ENCODE results near the gene RIPOR3. TPM values are rescaled to one million over a fixed set of nuclear protein-coding genes. Genes with fewer than 3 reads are reported as not detected.
A peak's percentile ranks its signal among the peaks of the same experiment; 100 is the strongest.

RIPOR3 gene
- total RNA-seq, 1 experiment from 2014 or later: 0.46 TPM

GRCh38 chr20:50567860-50568548 lies 123.3 kb downstream of the RIPOR3 start:
- H3K27ac Mint-ChIP-seq: no peak overlapping the region
- no peak overlapping the region for H2BK5ac ChIP-seq (ENCODE audit: insufficient read length, low read length)
- TF ChIP-seq CTCF (conservative IDR thresholded peaks at IDR 0.05): no peak
- WGBS (ENCODE audit: extremely low coverage, insufficient read length, low lambda C conversion rate): no CpG with 5 or more reads among the region's 18 CpGs
- H2BK20ac ChIP-seq (ENCODE audit: low read depth, low read length, poor library complexity, severe bottlenecking): no peak overlapping the region
- H2BK12ac ChIP-seq (ENCODE audit: insufficient read length, low read depth, low read length): no peak overlapping the region
- H3K9ac ChIP-seq (ENCODE audit: extremely low read depth, insufficient read length, low read length): no peak overlapping the region
- H3K27ac ChIP-seq (ENCODE audit: insufficient read length, low read depth, low read length): no peak overlapping the region
- H2AK5ac ChIP-seq (ENCODE audit: insufficient read length, low read length): no peak overlapping the region
- no peaks in the 10 kb centered on the region for H3K9me3 ChIP-seq (ENCODE audit: control insufficient read depth, low read depth, low read length)
- no peaks in the 10 kb centered on the region for H3K27me3 ChIP-seq (ENCODE audit: insufficient read depth, low read length)
- no peak overlapping the region for H4K91ac ChIP-seq (ENCODE audit: insufficient read length, low read depth, low read length)
- no peak overlapping the region for H2BK120ac ChIP-seq (ENCODE audit: low read depth, low read length, poor library complexity, severe bottlenecking)
- H3K4ac ChIP-seq (ENCODE audit: low read depth, low read length): no peak overlapping the region
- H3K23me2 ChIP-seq (ENCODE audit: insufficient read length, low read depth, low read length, poor library complexity, severe bottlenecking): no peaks in the 10 kb centered on the region
- DNase-seq: peak; percentile 25
- peaks cover 0 to 2% of the 10 kb centered on the region in 2 experiments; a peak in 2 of 4 replicates for H3K4me1 Mint-ChIP-seq
- no peak overlapping the region for H3K14ac ChIP-seq (ENCODE audit: insufficient read depth, low read length)
- H3K79me1 ChIP-seq (ENCODE audit: insufficient read depth, low read depth, low read length, poor library complexity, severe bottlenecking): no peaks in the 10 kb centered on the region
- H4K8ac ChIP-seq (replicated peaks; ENCODE audit: insufficient read length, low read depth, low read length): no peak overlapping the region
- no peak overlapping the region for H3K23ac ChIP-seq (ENCODE audit: insufficient read length, low read depth, low read length)
- no peak overlapping the region for H2AFZ ChIP-seq (ENCODE audit: low read length)
- H3K18ac ChIP-seq (ENCODE audit: insufficient read length, low read depth, low read length): no peak overlapping the region
- H3K9me3 Mint-ChIP-seq: no peaks in the 10 kb centered on the region
- H3T11ph ChIP-seq (ENCODE audit: low read length): no peak overlapping the region
- no peaks in the 10 kb centered on the region for H3K27me3 Mint-ChIP-seq (ENCODE audit: low read depth)
- H4K20me1 ChIP-seq (ENCODE audit: control insufficient read depth, insufficient read depth, insufficient read length): no peaks in the 10 kb centered on the region
- no peak overlapping the region for H2BK15ac ChIP-seq (ENCODE audit: low read depth, low read length)
- H3K4me1 ChIP-seq (ENCODE audit: insufficient read depth, low read length): no peaks in the 10 kb centered on the region
- no peak overlapping the region for H3K4me3 Mint-ChIP-seq
- no peaks in the 10 kb centered on the region for H3K79me2 ChIP-seq (ENCODE audit: insufficient read depth, low read length)
- no peak overlapping the region for H4K5ac ChIP-seq (ENCODE audit: insufficient read length, low read depth, low read length)
- peaks cover 1 to 35% (median 18%) of the 10 kb centered on the region in 3 experiments; a peak in 6 of 7 replicates for H3K36me3 Mint-ChIP-seq (ENCODE audit: insufficient read depth in 1 of 3, low read depth in 3 of 3)
- H3K4me2 ChIP-seq (ENCODE audit: insufficient read depth, insufficient read length, low read length): no peak overlapping the region
- no peak overlapping the region for H3K56ac ChIP-seq (ENCODE audit: insufficient read length, low read depth, low read length)
